T-cell (primary cell): ENCODE data around the gene LHCGR. TPM values are rescaled to one million over a fixed set of nuclear protein-coding genes. Genes with fewer than 3 reads are reported as not detected.
"Not testable (repeated sequence)": the region's sequence is repeated elsewhere in the genome, so short reads cannot be mapped to it uniquely, and the experiment has no call there.

Experiments
- ATAC-seq, 4 experiments: fragments of 200-7000 bp in 3 of 4; fragments of 150-1000 bp in 1 of 4; cut with Tn5 transposase; replicated peaks in 1 of 4; 1 replicate in 3 of 4; 2 replicates in 1 of 4; pipeline ENCODE4 v1.10.0; 2021; ENCODE audit warnings: moderate library complexity in 3 of 4, mild to moderate bottlenecking in 2 of 4, moderate number of reproducible peaks in 1 of 4
- CTCF ChIA-PET, 2 donors: fragments of 300-600 bp; sonication (Branson Sonifier 250); formaldehyde crosslinking; loops; one replicate each; lab custom pipeline; 2022; ENCODE audit warnings: antibody characterized with exemption in 2 of 2; lab: Charles Lee
- POLR2A ChIA-PET, 2 donors: fragments of 300-600 bp; sonication (Branson Sonifier 250); formaldehyde crosslinking; loops; one replicate each; lab custom pipeline; 2022; ENCODE audit warnings: antibody characterized with exemption in 2 of 2; lab: Charles Lee
- DNase-seq, 35 experiments: peaks; one replicate each; pipeline versions ENCODE4 v3.0.0 to v3.0.0-alpha.2; 2013 to 2023
- H3K27ac ChIP-seq: one replicate; pipeline ENCODE4 v1.5.1; 2013; ENCODE audit warnings: low read length
- H3K27me3 ChIP-seq, 2 experiments: replicated peaks in 1 of 2; 1 replicate in 1 of 2; 2 replicates in 1 of 2; pipeline versions ENCODE4 v1.6.1 to v1.7.0; 2013; ENCODE audit warnings: low read length in 1 of 2, mixed read lengths in 1 of 2; ENCODE audit not compliant: control insufficient read depth in 2 of 2, insufficient read depth in 2 of 2; ENCODE audit errors: extremely low read depth in 1 of 2
- H3K36me3 ChIP-seq, 2 donors: 1 replicate in 1 of 2; 2 replicates in 1 of 2; pipeline versions ENCODE4 v1.6.1 to v1.7.0; 2013; ENCODE audit warnings: low read length in 1 of 2; ENCODE audit not compliant: control insufficient read depth in 2 of 2, insufficient read depth in 1 of 2; ENCODE audit errors: extremely low read depth in 1 of 2
- H3K4me1 ChIP-seq, 2 experiments: 1 replicate in 1 of 2; 2 replicates in 1 of 2; pipeline versions ENCODE4 v1.6.1 to v1.7.0; 2013; ENCODE audit warnings: low read length in 2 of 2, mixed read lengths in 1 of 2; ENCODE audit not compliant: insufficient read depth in 2 of 2, control insufficient read depth in 1 of 2; ENCODE audit errors: extremely low read depth in 1 of 2
- H3K4me3 ChIP-seq, 2 donors: 1 replicate in 1 of 2; 2 replicates in 1 of 2; pipeline versions ENCODE4 v1.5.1 to v1.7.0; 2013; ENCODE audit warnings: mild to moderate bottlenecking in 2 of 2, low read length in 1 of 2, moderate library complexity in 1 of 2; ENCODE audit not compliant: control insufficient read depth in 1 of 2; ENCODE audit errors: extremely low read depth in 1 of 2
- H3K9me3 ChIP-seq: 2 replicates; pipeline ENCODE4 v1.7.0; 2013
- H3K27ac Mint-ChIP-seq, 2 donors: one replicate each; pipeline ENCODE4 v1.8.0; 2020 to 2021; ENCODE audit warnings: mild to moderate bottlenecking in 2 of 2, mixed read lengths in 2 of 2
- H3K27me3 Mint-ChIP-seq, 2 donors: one replicate each; pipeline ENCODE4 v1.8.0; 2021 to 2022; ENCODE audit warnings: mixed read lengths in 2 of 2
- H3K36me3 Mint-ChIP-seq: one replicate; pipeline ENCODE4 v1.8.0; 2021; ENCODE audit warnings: mixed read lengths
- H3K4me1 Mint-ChIP-seq, 3 donors: one replicate each; pipeline ENCODE4 v1.8.0; 2020 to 2022; ENCODE audit warnings: mixed read lengths in 3 of 3, mild to moderate bottlenecking in 1 of 3
- H3K4me3 Mint-ChIP-seq, 3 donors: one replicate each; pipeline ENCODE4 v1.8.0; 2020 to 2022; ENCODE audit warnings: mild to moderate bottlenecking in 3 of 3, mixed read lengths in 3 of 3, moderate library complexity in 3 of 3
- H3K9me3 Mint-ChIP-seq, 3 donors: one replicate each; pipeline ENCODE4 v1.8.0; 2020 to 2022; ENCODE audit warnings: mixed read lengths in 3 of 3
- WGBS: methylation state at CpG from one replicate; pipeline ENCODE4 v1.1.5; 2013; ENCODE audit warnings: missing lambda C conversion rate; ENCODE audit not compliant: insufficient coverage; 5-methylcytosine and 5-hydroxymethylcytosine counted together
- total RNA-seq, 35 experiments: library from RNA in 6 of 35; stranded (reverse) in 6 of 35; fragments of 120-200 nt in 1 of 35; gene quantifications; one replicate each; pipeline versions ENCODE4 v1.2.1 to v1.2.4 and lab custom pipeline; 2013 to 2026

Gene LHCGR
- total RNA-seq, 5 donors from 2014 or later (not counting 1 experiment from before 2014, with no cell fraction given): not detected

DNA sequence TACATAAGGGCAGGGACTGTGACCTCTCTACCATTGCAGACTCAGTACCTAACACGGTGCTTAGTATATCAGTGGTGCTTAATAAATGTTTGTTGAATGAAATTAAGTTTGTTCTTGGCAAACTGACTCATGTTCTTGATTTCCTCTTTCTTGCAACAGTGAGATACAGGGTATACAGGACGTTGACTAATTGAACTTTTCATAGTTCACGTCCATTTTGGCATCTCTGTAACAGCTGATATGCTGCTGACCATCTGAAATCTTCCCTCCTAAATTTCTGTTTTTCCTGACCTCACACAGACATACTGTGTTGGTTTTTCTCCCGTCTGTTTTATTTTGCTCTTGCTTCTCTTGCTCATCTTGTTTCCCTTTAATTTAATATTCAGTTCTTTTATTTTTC lies 44.2 kb downstream of the LHCGR start:
- DNase-seq: no peak
- Mint-ChIP-seq H3K9me3 (no peaks in the 10 kb centered on the region), H3K27ac (no peak overlapping the region), H3K36me3 (no peaks in the 10 kb centered on the region), H3K4me1 (peaks cover 0 to 20% (median 0%) of the 10 kb centered on the region in 3 donors), H3K27me3 (peaks cover 0 to 9% of the 10 kb centered on the region in 2 donors), H3K4me3 (no peak overlapping the region)
- Histone ChIP-seq H3K27me3 (peaks cover 0 to 4% of the 10 kb centered on the region in 2 experiments), H3K27ac (no peak overlapping the region), H3K9me3 (no peaks in the 10 kb centered on the region), H3K36me3 (no peaks in the 10 kb centered on the region), H3K4me3 (no peak overlapping the region), H3K4me1 (no peaks in the 10 kb centered on the region)
- ATAC-seq: no peak
- ChIA-PET POLR2A (no interaction called here), CTCF (no interaction called here)
- WGBS: 40% methylated on average over 2 of the region's 4 CpGs

DNA sequence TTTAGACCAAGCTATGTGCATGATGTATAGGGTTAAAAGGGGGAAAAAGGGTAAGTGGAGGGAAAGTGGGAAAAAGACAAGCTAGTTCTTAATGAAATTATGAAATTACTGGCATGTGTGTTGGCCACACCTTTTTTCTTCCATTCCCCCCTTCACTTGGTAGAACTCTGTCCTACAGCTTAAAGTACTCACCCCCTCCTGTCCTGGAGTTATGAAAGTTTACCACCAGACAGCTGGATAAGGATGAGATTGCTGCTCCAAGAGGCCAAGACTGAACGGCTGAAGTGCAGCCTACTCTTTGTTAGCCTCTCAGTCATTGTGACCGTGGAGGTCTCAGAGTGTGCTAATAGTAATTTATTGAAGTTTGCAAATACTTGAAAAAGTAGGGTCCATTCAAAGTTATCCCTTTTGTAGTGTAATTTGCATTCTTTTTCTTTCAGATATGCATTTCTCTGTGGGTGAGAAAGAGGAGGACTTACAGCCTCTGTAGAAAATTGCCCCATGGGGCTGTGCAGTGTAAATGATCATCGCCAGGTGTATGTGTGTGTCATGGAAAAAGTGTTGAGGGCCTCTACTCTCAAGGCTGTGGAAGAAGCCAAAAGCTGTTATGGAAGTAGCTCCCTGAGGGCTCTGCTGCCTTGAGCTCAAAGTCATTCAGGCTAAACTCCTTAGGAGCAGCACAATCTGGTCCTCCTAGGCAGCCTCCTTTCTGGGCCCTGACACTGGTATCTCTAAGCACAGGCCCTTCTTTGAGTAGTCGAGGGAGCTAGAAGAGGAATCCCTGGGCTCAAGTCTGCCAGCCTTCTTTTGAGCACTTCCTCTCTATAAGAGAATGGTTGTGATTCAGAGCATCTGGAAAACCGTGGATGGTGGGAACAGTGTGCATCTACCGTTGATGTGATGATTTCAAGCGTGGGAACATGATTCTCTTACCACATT lies 46.2 kb downstream of the LHCGR start:
- ChIA-PET POLR2A (interaction anchor here in 1 of 2 donors (0.6 kb wide), 1 partner anchor 100 kb away, joined by 6 read pairs; no protein-coding TSS in a partner anchor), CTCF (no interaction called here)
- no peak overlapping the region for H3K4me3 Mint-ChIP-seq
- H3K4me1 Mint-ChIP-seq: peaks cover 0 to 16% (median 0%) of the 10 kb centered on the region in 3 donors
- Histone ChIP-seq H3K36me3 (no peaks in the 10 kb centered on the region), H3K4me1 (no peaks in the 10 kb centered on the region), H3K4me3 (no peak overlapping the region), H3K9me3 (no peaks in the 10 kb centered on the region), H3K27me3 (peaks cover 0 to 4% of the 10 kb centered on the region in 2 experiments), H3K27ac (no peak overlapping the region)
- no peaks in the 10 kb centered on the region for H3K36me3 Mint-ChIP-seq
- H3K27ac Mint-ChIP-seq: no peak overlapping the region
- ATAC-seq (no peak), DNase-seq (no peak)
- peaks cover 0 to 10% of the 10 kb centered on the region in 2 donors for H3K27me3 Mint-ChIP-seq
- 84% methylated on average over 3 of the region's 7 CpGs for WGBS
- peaks cover 0 to 3% (median 0%) of the 10 kb centered on the region in 3 donors for H3K9me3 Mint-ChIP-seq

DNA sequence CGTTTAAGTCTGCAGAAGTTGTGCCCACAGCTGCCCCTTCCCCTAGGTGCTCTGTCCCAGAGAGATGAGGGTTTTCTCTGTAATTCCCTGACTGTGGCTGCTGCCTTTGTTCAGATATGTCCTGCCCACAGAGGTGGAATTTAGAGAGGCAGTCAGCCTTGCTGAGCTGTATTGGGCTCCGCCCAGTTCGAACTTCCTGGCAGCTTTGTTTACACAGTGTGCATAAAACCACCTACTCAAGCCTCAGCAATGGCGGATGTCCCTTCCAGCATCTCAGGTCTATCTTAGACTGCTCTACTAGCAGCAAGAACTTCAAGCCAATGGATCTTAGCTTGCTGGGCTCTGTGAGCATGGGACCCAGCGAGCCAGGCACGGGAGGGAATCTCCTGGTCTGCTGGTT lies 48.1 kb downstream of the LHCGR start:
- WGBS: 62% methylated on average over 5 of the region's 6 CpGs

DNA sequence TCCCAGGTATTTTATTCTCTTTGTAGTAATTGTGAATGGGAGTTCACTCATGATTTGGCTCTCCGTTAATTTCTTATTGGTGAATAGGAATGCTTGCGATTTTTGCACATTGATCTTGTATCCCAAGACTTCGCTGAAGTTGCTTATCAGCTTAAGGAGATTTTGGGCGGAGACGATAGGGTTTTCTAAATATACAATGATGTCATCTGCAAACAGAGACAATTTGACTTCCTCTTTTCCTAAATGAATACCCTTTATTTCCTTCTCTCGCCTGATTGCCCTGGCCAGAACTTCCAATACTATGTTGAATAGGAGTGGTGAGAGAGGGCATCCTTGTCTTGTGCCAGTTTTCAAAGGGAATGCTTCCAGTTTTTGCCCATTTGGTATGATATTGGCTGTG lies 51.9 kb downstream of the LHCGR start:
- ATAC-seq, H3K27me3 ChIP-seq, H3K9me3 Mint-ChIP-seq, H3K9me3 ChIP-seq, CTCF ChIA-PET, H3K27me3 Mint-ChIP-seq, H3K36me3 ChIP-seq, H3K4me1 ChIP-seq, H3K4me3 ChIP-seq, H3K4me3 Mint-ChIP-seq, DNase-seq, H3K27ac ChIP-seq, POLR2A ChIA-PET, H3K36me3 Mint-ChIP-seq, H3K27ac Mint-ChIP-seq, H3K4me1 Mint-ChIP-seq: not testable (repeated sequence)
- no CpG with 5 or more reads among the region's 6 CpGs for WGBS

More for the DNA sequence above, 48.1 kb downstream of the LHCGR start:
- Histone ChIP-seq H3K27ac (no peak overlapping the region), H3K4me1 (no peaks in the 10 kb centered on the region), H3K27me3 (peaks cover 0 to 4% of the 10 kb centered on the region in 2 experiments), H3K4me3 (no peak overlapping the region), H3K9me3 (no peaks in the 10 kb centered on the region), H3K36me3 (no peaks in the 10 kb centered on the region)
- ATAC-seq (peak in 2 of 4 experiments; percentile 55 to 65), DNase-seq (peak in 7 of 35 experiments; percentile 0 to 34 (median 10))
- no peaks in the 10 kb centered on the region for H3K36me3 Mint-ChIP-seq
- CTCF ChIA-PET: no interaction called here
- H3K4me1 Mint-ChIP-seq: peaks cover 0 to 8% (median 0%) of the 10 kb centered on the region in 3 donors
- peaks cover 0 to 3% (median 0%) of the 10 kb centered on the region in 3 donors for H3K9me3 Mint-ChIP-seq
- peaks cover 0 to 9% of the 10 kb centered on the region in 2 donors for H3K27me3 Mint-ChIP-seq
- no peak overlapping the region for H3K27ac Mint-ChIP-seq
- H3K4me3 Mint-ChIP-seq: peak overlapping the region in 1 of 3 donors; percentile 27
- POLR2A ChIA-PET: no interaction called here

DNA sequence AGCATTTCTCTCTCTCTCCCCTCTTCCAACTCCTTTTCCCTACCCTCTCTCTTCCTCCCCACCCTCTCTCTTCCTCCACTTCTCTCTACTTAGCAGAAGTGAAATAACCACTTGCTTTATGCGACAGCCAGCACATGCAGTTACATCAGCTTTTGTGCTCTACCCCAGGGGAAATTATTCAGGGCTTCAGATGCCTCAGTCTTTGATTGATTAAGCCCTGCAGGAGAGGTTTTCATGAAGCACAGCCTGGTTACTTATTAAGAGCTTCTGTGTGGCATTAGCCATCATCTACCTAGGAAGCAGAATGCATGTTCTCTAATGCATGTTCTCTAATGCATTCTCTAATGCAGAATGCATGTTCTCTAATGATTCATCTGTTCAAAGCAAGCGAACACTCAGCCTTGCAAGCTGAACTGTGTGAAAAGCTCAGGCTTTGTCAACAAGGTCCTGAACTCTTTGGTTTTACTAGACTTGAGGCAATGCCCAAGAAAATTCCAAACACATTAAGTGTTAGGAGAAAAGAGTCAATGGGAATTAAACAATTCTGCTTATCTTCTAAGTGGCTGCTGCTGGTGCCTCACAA lies 56.1 kb downstream of the LHCGR start:
- no peaks in the 10 kb centered on the region for H3K4me1 ChIP-seq
- no peak overlapping the region for H3K27ac Mint-ChIP-seq
- no peaks in the 10 kb centered on the region for H3K9me3 ChIP-seq
- no peaks in the 10 kb centered on the region for H3K36me3 Mint-ChIP-seq
- H3K4me3 Mint-ChIP-seq: no peak overlapping the region
- no peaks in the 10 kb centered on the region for H3K36me3 ChIP-seq
- POLR2A ChIA-PET: no interaction called here
- no peaks in the 10 kb centered on the region for H3K9me3 Mint-ChIP-seq
- no peak for DNase-seq
- no peak for ATAC-seq
- no peak overlapping the region for H3K4me3 ChIP-seq
- no peaks in the 10 kb centered on the region for H3K27me3 Mint-ChIP-seq
- WGBS: no CpG with 5 or more reads among the region's 2 CpGs
- no peak overlapping the region for H3K27ac ChIP-seq
- H3K27me3 ChIP-seq: no peaks in the 10 kb centered on the region
- CTCF ChIA-PET: no interaction called here
- no peaks in the 10 kb centered on the region for H3K4me1 Mint-ChIP-seq

DNA sequence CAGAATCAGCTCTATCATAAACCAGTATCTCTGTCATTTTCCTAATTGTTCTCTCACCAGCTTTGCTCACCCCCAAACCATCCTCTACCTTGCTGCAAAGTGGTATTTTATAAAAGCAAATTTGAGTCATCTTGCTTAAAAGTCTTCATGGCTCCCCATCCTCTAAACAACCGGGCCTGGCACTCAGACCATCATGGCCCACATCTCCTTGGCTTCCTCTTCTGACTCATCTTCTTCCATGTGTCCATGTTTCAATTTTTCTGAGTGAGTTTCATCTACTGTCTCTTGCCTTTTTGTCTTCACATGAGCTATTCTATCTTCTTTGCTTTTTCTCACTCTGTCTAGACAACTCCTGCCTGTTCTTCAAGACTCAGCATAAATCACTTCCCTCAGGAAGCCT lies 58.6 kb downstream of the LHCGR start:
- 56% methylated on average over 1 of the region's 1 CpG for WGBS
- DNase-seq: no peak
- Mint-ChIP-seq H3K9me3 (no peaks in the 10 kb centered on the region), H3K27ac (no peak overlapping the region), H3K4me1 (no peaks in the 10 kb centered on the region), H3K4me3 (no peak overlapping the region), H3K36me3 (no peaks in the 10 kb centered on the region), H3K27me3 (no peaks in the 10 kb centered on the region)
- no peaks in the 10 kb centered on the region for H3K27me3 ChIP-seq
- no peaks in the 10 kb centered on the region for H3K4me1 ChIP-seq
- no peak for ATAC-seq
- no peak overlapping the region for H3K4me3 ChIP-seq
- H3K36me3 ChIP-seq: no peaks in the 10 kb centered on the region
- H3K9me3 ChIP-seq: no peaks in the 10 kb centered on the region
- no peak overlapping the region for H3K27ac ChIP-seq
- CTCF ChIA-PET: no interaction called here
- POLR2A ChIA-PET: no interaction called here
